Prostate gland (tissue), 2 donors: ENCODE data around the gene TGFB1I1.

Source experiments
- CTCF ChIP-seq, 4 experiments: fragments of 200-600 bp in 2 of 4; fragments of 450-650 bp in 2 of 4; sonication (generic) in 2 of 4; IDR thresholded peaks; 1 replicate in 3 of 4; 2 replicates in 1 of 4; pipeline ENCODE4 v1.5.1; 2016 to 2019; ENCODE audit warnings: antibody characterized with exemption in 4 of 4, mild to moderate bottlenecking in 2 of 4, moderate library complexity in 2 of 4
- POLR2AphosphoS5 ChIP-seq: sonication (generic); formaldehyde crosslinking; IDR thresholded peaks from one replicate; pipeline ENCODE4 v1.6.1; 2017; ENCODE audit warnings: antibody characterized with exemption

GRCh38 chr16:31461921-31462804, 9.8 kb upstream of the TGFB1I1 start:
- no peak for TF ChIP-seq CTCF (IDR thresholded peaks at IDR 0.05)
- TF ChIP-seq POLR2AphosphoS5 = no peak
